ENCODE results near the gene FAM168A.

DNA sequence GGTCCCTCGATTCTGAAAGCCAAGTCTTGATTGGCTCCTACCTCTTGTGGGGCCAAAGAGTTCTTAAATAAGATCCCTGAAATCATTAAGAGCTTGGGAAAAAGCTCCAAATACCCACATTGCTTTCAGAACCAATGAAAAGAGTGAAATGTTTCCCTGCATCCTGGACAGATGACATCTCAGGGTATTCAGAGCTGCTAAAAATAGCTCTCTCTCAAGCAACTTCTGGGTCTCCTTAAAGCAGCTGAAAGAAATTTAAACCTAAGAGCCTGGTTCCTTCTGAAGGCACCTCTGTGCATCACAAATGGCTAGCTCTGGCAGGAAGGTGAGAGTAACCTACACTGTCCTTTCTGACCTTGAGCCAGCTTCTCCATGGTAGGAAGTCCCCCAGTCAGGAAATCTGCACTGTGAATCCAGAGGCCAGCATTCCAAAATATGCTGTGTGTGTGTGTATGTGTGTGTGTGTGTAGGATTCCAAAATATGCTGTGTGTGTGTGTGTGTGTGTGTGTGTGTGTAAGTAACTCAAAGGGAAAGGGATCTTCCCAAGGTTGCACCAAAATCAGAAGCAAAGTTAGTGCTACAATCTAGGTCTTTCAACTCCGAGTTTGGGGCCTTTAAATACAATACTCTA, 171.6 kb downstream of the FAM168A start:
- no peak for TF ChIP-seq BACH2 (CRISPR knock-in tag; IDR thresholded peaks at IDR 0.05; ENCODE audit: borderline replicate concordance)
- TF ChIP-seq, protein P1, sequence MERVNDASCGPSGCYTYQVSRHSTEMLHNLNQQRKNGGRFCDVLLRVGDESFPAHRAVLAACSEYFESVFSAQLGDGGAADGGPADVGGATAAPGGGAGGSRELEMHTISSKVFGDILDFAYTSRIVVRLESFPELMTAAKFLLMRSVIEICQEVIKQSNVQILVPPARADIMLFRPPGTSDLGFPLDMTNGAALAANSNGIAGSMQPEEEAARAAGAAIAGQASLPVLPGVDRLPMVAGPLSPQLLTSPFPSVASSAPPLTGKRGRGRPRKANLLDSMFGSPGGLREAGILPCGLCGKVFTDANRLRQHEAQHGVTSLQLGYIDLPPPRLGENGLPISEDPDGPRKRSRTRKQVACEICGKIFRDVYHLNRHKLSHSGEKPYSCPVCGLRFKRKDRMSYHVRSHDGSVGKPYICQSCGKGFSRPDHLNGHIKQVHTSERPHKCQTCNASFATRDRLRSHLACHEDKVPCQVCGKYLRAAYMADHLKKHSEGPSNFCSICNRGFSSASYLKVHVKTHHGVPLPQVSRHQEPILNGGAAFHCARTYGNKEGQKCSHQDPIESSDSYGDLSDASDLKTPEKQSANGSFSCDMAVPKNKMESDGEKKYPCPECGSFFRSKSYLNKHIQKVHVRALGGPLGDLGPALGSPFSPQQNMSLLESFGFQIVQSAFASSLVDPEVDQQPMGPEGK (CRISPR knock-in tag; IDR thresholded peaks at IDR 0.05; ENCODE audit: borderline replicate concordance), result no peak
- TF ChIP-seq, protein P2, sequence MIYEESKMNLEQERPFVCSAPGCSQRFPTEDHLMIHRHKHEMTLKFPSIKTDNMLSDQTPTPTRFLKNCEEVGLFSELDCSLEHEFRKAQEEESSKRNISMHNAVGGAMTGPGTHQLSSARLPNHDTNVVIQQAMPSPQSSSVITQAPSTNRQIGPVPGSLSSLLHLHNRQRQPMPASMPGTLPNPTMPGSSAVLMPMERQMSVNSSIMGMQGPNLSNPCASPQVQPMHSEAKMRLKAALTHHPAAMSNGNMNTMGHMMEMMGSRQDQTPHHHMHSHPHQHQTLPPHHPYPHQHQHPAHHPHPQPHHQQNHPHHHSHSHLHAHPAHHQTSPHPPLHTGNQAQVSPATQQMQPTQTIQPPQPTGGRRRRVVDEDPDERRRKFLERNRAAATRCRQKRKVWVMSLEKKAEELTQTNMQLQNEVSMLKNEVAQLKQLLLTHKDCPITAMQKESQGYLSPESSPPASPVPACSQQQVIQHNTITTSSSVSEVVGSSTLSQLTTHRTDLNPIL (CRISPR knock-in tag; IDR thresholded peaks at IDR 0.05; ENCODE audit: low read depth), result no peak
- no peak for TF ChIP-seq PPARA (CRISPR knock-in tag; IDR thresholded peaks at IDR 0.05; ENCODE audit: borderline replicate concordance)
- no peak for TF ChIP-seq ZNF70 (CRISPR knock-in tag; IDR thresholded peaks at IDR 0.05)
- no peak for TF ChIP-seq ZFP3 (CRISPR knock-in tag; IDR thresholded peaks at IDR 0.05)
